Dermis microvascular lymphatic vessel endothelial cell (primary cell): ENCODE data around the gene MGLL. TPM values are rescaled to one million over a fixed set of nuclear protein-coding genes. Genes with fewer than 3 reads are reported as not detected.

Source experiments
- DNase-seq, 2 donors: peaks; one replicate each; pipeline versions ENCODE4 v3.0.0 to v3.0.0-alpha.2; 2010; ENCODE audit warnings: low read depth in 2 of 2
- total RNA-seq: library from RNA; depleted of rRNA; stranded (reverse); fragments of >200 nt; gene quantifications from 2 replicates; pipeline ENCODE4 v1.2.1, GENCODE V29; 2014

MGLL gene
- total RNA-seq, 1 donor from 2014 or later: 33.4 TPM

DNA sequence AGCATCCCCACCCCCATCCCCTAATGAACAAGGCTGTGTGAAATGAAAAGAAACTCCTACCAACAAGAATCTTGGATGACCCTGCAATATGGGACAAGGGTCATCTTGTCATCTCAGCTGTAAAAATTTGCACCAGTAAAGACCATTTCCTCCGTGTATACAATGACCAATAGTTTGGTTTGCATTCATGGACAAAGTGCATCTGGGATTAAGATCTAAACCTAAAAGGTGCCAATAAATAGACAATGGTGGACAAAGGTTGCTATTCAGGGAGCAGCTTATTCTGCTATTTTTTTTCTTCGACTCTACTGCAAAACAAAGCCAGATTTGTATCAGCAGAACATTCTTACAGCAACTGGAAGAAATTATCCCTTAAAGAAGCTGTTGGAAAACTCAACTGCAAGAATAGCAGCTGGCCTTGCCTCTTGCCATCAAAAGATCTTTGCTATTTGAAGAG is 8.0 kb downstream of the MGLL start:
- no peak for DNase-seq

- no peak for DNase-seq
These were observed 10.2 kb downstream of the MGLL start for GRCh38 chr3:127812151-127812550.

GRCh38 chr3:127811717-127812116 is 10.6 kb downstream of the MGLL start:
- no peak for DNase-seq

GRCh38 chr3:127809611-127810010 is 12.7 kb downstream of the MGLL start:
- DNase-seq: no peak

GRCh38 chr3:127809211-127809610 is 13.1 kb downstream of the MGLL start:
- DNase-seq: no peak

GRCh38 chr3:127808197-127808596 is 14.1 kb downstream of the MGLL start:
- DNase-seq: no peak

GRCh38 chr3:127805026-127805753 is 17.1 kb downstream of the MGLL start:
- DNase-seq: no peak

- no peak for DNase-seq
These were observed 18.2 kb downstream of the MGLL start for GRCh38 chr3:127804141-127804540.

- peak; percentile 86 to 89 for DNase-seq
These were observed 18.7 kb downstream of the MGLL start for GRCh38 chr3:127803619-127804018.

GRCh38 chr3:127802606-127803005 is 19.7 kb downstream of the MGLL start:
- DNase-seq: no peak

- DNase-seq: no peak
These were observed 20.5 kb downstream of the MGLL start for GRCh38 chr3:127801731-127802313.

DNA sequence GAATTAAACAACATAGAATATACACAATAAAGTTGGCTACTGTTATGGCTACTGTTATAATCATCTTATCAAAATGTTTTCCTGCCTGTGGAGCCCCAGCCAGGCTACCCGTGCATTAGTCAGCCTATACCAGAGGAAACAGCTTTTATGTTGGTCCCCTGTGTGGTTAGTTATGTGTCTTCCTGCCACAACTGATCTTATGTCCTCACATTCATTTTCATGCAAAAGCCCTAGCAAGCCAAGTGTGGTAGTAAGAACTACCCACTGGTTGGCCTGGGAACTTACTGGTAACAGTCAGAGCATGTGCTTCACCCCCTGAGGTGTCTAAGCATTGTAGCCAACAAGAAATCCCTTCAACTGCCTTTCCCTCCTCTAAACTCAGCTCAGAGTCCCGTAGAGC is 21.8 kb downstream of the MGLL start:
- peak; percentile 43 to 93 for DNase-seq

- peak in 1 of 2 donors; percentile 94 for DNase-seq
These were observed 22.7 kb downstream of the MGLL start for GRCh38 chr3:127799476-127800222.

DNA sequence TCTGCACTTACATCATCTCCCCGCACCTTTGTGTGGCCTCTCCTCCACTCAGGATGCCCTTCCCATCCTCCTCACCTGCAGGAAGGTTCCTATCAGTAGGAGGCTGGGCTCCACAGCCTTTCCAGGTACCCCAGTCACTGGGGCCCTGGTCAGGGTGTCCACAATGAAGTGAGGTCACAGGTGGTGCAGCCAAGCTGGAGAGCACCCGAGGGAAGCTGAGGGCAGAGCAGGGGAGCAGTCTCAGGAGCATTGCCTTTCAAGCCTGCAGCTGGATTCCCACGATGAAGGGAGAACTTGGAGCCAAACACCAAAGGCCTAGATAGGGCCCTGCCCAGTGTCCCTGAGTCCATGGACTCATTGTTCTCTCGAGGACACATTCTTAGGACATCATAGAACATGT is 23.6 kb downstream of the MGLL start:
- no peak for DNase-seq

DNA sequence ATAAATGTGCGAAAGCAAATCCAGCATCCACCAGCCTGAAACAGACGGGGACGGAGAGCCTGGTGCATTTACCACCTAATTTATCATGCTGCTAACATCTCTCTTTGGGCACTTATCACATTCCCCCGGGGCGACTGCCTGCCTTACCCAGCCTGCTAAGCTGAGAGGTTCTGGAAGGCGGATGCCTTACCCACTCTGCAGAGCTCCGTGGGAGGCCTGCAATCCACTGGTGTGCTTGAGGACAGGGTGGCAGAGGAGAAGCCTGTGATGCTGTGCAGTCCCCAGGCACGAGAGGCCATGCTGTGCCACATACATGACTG is 25.5 kb downstream of the MGLL start:
- DNase-seq: no peak

GRCh38 chr3:127796045-127796830 is 26.1 kb downstream of the MGLL start:
- DNase-seq: no peak

DNA sequence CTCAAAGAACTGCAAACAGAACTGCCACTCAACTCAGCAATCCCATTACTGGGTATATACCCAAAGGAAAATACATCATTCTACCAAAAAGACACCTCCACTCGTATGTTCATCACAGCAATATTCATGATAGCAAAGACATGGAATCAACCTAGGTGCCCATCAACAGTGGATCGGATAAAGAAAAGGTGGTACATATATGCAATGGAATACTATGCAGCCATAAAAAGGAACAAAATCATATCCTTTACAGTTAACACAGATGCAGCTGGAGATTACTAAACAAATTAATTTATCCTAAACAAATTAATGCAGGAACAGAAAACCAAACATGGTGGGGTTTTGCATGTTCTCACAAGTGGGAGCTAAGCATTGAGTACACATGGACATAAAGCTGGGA is 27.3 kb downstream of the MGLL start:
- no peak for DNase-seq

- no peak for DNase-seq
These were observed 27.9 kb downstream of the MGLL start for GRCh38 chr3:127794402-127794801.

- peak in 1 of 2 donors; percentile 76 for DNase-seq
These were observed 29.6 kb downstream of the MGLL start for GRCh38 chr3:127792541-127793292.

DNA sequence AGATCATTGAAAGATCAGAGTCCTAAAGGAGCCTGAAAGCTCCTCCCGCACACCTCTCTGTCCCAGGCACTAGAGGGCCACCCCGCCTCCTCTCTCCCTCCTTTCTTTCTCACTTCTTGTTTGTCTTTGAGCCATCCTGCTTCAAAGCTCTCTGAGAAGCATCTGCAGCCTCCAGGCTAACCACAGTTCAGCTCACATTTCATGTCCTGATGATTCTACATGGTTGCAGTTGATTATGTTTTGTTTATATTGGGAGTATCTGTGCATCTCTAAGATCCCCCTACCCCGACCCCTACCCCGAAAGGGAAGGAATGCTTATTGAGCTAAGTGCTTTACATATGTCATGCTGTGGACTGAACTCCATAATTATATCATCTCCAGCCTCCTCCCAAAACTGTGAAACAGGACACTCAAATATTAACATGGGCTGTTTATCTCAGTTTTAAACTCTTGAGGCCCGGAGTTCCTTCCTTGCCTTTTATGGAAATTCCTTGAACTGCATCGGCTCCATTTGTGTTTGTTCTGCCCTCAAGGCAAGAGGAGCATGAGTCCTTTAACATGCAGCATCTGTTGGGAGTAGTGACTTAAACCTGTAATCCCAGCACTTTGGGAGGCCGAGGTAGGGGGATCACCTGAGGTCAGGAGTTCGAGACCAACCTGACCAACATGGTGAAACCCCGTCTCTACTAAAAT is 30.9 kb downstream of the MGLL start:
- no peak for DNase-seq

DNA sequence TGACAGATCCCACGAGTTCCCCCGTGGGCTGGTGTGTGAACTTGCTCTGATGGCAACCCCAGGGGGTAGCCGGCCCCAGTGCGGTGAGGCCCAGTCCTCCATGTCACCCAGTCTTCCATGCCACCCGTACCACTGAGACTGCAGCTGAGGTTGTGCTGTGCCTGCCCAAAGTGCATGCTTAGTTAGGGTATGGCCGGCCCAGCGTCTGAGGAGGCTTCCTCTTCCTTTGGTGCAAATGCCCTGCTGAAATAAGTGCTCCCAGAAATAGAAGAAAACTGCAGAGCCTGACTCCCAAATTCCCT is 31.5 kb downstream of the MGLL start:
- DNase-seq: no peak
